Activated CD8-positive, alpha-beta memory T cell treated with anti-CD3 and anti-CD28 coated beads, Interleukin-2, amount 50 U/mL, for 24 hours (primary cell): Measurements from ENCODE around the gene TRMT61A.

Experiments
- DNase-seq: peaks from one replicate; pipeline ENCODE4 v3.0.0-alpha.2; 2020; ENCODE audit errors: extremely low read depth

Gene TRMT61A

DNA sequence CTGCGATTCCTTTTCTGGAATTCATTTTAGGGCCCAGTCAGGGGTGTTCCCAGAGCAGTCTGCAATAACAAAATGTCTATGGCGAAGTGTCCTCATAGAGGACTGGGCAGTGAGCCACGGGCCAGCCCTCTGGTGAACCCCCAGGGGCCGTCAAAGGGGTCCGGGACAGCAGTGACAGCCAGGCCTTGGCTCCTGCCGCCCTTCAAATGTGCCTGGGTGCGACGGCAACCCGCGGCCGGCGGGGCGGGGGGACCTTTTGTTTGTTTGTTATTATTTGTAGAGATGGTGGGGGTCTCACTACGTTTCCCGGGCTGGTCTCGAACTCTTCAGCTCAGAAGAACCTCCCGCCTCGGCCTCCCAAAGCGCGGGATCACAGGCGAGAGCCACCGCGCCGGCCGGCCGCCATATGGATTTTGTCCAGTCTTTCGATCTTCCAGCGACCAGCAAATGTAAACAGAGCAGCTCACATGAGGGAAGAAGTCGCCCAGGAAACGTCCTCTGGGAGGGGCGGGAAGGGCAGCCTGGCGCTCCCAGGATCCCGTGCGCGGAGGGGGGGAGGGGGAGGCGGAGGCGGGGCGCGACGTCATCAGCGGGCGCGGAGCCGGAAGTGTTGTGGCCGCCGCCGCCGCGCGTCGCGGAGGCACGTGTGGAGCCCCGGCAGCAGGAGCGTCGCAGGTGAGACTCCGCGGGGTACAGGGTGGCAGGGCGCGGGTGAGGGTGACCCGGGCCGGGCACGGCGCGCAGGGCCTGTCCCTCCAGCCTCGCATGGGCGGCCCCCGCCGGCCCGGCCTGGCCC, at the start of gene TRMT61A:
TSS of gene TRMT61A (plus strand) at position 610 of the 796 bp plus-strand sequence. CDS start 783 bp downstream, outside the sequence.
- peak; percentile 40 for DNase-seq

DNA sequence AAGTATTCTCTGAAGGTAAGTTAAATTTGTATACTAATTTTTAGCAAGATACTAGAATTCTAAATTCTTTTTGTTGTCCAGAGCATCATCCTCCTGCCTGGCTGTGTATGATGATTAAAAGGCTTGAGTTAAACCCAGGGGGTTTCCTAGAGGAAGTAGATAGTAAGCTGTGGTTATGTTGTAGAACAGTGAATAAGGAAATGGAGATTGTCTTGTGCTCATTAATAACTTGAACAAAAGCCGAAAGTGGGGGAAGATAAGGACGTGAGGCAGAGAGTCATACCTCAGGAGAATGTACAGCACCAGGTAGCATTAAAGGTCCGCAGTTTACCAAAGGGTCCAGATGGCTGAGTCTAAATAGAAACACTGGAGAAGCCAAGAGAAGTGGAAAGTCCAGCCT, 48.4 kb upstream of the TRMT61A start:
- no peak for DNase-seq

DNA sequence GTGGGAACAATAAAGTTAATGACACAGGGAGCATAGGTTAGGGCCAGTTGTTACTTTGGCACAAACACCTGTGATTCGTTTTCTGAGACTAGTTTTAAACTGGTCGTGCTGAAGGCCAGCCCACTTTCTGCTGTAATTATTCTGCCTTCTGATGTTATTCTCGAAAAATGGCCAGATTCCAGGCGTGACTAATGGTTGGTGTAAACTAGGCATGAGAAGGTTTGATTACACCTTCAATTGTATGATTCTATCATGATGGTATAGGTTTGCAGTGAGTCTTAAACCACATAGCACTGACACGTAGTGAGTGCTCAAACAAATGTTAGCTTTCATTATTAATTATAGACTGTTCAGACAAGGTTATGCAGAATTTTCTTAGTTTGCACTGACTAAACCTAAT, 45.4 kb upstream of the TRMT61A start:
- DNase-seq = no peak

DNA sequence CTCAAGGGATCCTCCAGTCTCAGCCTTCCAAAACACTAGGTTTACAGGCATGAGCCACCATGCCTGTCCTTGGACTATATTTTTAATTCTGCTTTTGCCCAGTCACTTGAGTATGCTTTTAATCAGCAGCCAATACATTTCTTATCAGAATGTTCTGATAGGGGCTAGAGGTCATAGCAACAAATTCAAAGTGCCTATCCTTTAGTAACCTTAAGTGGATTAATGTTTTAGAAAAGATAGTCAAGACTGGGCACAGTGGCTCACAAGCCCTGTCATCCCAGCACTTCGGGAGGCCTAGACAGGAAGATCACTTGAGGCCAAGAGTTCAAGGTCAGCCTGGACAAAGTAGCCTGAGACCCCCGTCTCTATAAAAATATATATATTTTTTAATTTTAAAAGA, 43.5 kb upstream of the TRMT61A start:
- DNase-seq = no peak

DNA sequence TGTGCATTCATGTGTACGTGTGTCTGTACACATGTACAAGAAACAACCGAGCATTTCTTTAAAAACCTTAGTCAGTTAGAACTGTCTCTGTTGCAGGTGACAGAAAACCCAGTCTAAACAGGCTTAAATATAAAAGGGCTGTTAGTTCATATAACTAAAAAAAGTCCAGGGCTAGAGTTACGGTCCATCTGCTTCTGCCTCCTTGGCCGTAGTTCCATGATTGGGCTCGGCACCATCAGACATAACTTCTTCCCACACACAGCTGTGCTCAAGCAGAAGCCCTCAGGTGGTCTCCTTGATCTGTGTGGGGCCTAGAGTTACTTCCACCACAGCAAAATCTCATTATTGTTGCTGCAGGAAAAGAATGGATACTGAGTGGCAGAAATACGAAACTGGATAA, 40.9 kb upstream of the TRMT61A start:
- no peak for DNase-seq

DNA sequence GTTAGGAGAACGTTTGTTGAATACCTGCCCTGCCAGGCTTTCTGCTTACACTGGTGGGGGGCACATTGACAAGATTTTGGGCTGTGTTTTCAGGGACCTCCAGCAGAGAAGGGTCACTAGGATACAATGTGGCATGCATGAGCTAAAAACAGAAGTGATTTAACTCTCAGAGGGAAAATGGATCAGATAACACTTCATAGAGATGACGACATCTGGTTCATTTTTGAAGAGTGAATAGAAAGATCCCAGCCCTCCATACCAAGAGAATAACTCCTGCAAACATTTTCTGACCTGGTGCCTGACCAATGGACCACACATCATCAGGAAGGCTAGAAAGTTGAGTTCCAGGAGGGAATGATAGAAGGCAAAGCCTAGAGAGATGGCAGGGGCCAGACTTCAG, 40.0 kb upstream of the TRMT61A start:
- DNase-seq = no peak

DNA sequence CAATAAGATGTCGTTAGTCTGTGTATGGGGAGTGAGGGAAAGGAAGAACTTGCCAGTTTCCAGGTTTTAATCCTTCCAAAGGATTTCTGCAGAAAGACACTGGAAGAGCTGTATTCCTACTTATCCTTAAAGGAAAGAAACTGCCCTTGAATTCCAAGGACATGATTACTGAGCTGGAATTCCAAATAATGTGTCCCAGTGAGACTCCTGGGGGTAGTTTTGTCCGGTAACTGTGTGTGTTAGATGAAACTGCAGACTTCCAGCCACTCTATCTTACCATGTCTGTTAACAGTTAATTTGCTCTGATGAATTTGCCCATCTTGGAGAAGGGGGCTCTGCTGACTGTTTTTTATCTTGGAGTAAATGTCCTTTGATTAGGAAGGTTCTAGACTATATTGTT, 39.4 kb upstream of the TRMT61A start:
- DNase-seq = no peak

DNA sequence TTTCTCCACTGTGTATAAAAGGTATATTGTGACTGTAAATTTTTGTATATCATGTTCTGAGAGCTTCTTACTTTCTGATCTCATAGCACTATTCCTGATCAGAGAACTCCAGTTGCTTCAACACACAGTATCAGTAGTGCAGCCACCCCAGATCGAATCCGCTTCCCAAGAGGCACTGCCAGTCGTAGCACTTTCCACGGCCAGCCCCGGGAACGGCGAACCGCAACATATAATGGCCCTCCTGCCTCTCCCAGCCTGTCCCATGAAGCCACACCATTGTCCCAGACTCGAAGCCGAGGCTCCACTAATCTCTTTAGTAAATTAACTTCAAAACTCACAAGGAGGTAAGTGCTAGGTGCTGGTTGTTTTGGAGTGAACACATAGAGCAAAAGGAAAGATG, 37.3 kb upstream of the TRMT61A start:
- DNase-seq = no peak

DNA sequence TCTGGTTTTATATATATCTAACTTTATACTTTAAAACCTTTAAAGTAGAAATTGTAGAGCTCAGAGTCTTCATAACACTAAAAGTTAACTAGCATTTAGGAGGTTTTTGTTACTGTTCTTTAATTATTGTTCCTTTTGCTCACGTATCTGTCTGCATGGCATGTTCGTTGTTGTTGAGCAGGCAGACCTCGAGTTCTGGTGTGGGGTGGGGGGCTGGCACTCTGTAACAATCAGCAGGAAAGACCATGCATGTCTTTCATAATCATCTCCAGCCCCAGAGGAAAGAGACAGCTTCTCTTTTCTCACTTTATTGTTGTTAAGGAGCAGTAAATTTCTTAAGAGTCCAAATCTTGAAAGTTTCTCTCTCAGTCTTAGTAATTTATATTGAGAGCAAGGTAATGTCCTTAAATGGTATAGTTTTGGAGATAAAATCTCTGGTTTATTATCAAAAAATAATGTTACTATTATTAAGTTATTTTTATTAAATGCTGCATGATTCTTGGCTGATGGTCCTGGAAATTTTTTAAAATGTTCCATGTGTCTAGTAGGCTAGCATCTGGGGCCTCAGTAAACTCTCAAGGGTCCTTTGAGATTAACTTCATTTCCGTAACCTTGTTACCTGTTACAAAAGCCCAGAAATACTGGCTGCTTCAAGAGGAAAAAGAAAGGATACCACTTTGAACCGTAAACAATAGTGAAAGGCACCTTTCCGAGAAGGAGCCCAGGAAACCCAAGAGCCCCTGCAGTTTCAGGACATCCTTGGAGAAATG, 36.7 kb upstream of the TRMT61A start:
- DNase-seq = no peak

DNA sequence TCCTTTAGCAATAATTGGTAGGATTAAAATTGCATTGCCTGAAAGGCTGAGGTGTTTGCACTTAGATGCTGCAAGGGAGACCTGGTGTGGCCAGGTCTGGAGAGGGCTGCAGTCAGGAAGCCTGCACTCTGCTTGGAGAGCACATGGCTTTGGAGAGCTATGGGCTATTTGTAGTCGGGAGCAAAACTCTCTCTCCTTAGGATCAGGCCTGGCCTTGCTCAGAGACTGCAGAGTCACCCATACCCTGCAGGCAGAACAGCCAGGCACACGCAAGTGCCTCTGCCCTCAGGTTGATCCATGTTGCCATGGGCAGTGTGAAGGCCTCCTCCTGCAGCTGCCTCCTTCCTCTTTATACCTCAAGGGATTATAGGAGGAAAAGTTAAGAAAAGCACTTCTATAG, 33.1 kb upstream of the TRMT61A start:
- DNase-seq = no peak

DNA sequence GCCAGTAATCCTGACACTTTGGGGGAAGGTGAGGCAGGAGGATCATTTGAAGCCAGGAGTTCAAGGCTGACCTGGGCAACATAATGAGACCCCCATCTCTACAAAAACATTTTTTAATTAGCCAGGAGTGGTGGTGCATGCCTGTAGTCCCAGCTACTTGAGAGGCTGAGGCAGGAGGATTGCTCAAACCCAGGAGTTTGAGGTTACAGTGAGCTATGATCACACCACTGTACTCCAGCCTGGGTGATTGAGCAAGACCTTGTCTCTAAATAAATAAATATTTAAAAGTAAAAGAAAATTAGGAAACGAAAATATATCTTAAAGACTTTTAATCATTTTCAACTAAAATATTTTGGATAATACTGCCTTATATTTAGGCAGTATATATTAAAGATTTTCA, 32.2 kb upstream of the TRMT61A start:
- no peak for DNase-seq

DNA sequence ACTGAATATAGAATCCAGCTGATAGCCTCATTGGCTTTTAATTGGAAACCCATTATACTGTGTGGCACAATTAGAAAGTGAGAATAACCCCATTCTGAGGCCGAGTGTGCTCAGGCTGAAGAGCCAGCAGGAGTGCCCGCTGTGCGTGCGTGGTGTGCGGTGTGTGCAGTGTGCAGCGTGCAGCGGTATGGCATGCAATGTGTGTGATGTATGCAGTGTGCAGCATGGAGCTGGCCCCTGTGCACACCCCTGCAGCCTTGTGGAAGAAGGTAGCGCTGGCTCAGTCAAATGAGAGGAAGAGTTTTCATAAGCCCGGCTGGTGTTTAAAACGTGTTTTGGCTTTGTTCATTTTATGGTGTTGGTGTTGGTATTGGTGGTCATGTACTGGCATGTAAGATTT, 29.3 kb upstream of the TRMT61A start:
- no peak for DNase-seq

DNA sequence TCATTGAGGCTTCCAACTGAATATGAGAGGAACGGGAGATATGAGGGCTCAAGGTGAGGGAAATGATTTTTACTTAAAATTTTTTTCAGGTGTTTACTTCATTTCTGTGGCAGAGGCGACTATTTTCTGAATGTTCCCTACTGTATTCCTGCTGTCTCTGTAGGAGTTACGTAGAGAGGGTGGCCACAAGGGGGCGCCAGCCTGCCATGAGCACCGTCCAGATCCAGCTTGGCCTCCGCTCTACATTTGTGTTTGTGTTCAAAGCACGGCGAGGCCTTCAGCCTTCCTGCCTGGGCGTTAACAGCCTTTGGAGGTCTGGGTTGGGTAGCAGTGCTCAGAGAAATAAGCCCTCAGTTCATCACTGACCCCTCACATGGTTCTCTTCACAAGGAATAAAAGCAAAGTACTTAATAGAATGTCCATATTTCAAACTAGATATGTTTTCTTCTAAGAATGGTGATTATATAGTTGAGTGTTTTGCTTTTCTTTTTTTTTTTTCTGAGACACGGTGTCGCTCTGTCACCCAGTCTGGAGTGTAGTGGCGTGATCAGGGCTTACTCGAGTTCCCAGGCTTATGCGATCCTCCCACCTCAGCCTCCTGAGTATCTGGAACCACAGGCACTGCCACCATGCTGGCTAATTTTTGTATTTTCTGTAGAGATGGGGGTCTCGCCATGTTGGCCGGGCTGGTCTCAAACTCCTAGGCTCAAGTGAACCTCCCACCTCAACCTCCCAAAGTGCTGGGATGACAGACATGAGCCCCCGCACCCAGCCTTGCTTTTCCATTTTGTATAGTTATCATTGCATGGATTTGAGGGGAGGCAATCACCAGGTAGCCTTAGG, 28.6 kb upstream of the TRMT61A start:
- peak; percentile 48 for DNase-seq

DNA sequence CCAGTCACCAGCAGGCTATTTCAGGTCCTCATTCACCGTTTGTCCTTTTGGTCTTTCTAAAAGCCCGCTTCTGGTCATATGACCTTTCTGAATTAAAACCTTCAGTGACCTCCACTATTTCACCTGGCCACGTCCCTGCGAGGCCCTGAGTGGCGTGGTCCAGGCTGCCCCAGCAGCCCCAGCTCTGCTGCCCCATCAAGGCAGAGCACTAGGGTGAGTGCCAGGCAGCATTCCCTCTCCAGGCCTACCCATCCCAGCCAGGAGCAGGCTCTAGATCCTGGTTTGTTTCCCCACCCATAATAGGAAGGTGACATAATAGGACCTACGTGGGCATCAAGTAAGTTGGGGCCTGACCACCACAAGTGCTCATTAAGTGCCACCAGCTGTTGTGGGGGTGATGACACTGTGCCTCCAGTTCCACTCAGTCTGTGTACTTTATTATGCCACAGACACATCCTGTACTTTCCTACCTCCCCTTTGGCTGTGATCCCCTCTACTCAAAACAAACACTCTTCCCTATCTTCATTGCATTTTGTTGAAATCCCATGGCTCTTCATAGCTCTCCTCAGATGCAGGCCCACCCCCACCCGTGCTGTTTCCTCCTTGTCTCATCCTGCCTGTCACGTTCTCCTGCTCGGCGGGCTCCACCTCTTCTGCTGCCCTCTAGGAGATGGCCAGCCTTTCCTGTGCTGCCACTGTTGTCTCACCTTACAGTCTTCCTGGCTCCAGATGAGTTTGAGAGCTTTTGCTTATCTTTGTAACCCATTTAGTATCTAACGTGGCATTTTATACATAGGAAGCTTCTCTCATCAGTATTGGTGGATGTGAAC, 27.7 kb upstream of the TRMT61A start:
- no peak for DNase-seq

DNA sequence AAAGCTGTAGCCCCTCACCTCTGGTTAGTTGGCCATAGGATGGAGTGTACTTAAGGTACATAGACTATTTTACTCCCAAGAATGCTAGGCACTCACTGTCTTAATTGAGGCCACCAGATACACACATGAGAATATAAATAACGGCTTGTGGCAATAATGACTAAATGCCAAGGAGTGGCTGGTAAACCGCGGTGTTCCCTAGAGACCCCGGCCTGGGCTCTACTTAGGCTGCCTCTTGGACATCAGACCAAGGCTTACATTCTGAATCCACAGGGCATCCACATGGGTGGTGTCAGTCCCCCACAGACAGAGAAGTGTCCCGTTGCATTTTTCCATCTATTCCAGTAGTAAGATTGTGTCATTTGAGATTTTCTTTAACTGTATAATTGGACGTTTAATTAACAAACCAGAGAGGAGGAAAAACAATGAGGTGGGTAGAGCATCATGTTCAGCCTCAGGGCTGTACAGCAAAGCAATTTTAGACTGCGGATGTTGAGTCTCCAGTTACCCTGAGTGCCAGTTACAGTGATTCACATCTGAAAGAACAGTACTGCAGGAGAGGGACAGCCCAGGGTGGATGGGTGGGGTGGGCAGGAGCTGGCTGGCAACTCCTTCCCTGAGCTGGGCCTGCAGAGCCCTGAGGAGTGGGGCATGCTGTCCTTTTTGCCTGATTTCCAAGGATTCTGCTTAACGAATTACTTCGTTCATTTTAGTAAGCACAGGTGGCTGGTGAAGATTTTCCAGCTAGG, 26.9 kb upstream of the TRMT61A start:
- DNase-seq = no peak

DNA sequence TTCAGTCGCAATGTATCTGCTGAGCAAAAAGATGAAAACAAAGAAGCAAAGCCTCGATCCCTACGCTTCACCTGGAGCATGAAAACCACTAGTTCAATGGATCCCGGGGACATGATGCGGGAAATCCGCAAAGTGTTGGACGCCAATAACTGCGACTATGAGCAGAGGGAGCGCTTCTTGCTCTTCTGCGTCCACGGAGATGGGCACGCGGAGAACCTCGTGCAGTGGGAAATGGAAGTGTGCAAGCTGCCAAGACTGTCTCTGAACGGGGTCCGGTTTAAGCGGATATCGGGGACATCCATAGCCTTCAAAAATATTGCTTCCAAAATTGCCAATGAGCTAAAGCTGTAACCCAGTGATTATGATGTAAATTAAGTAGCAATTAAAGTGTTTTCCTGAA, 26.1 kb upstream of the TRMT61A start:
- DNase-seq = no peak

DNA sequence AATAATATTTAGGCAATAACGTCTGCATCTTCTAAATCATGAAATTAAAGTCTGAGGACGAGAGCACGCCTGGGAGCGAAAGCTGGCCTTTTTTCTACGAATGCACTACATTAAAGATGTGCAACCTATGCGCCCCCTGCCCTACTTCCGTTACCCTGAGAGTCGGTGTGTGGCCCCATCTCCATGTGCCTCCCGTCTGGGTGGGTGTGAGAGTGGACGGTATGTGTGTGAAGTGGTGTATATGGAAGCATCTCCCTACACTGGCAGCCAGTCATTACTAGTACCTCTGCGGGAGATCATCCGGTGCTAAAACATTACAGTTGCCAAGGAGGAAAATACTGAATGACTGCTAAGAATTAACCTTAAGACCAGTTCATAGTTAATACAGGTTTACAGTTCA, 25.7 kb upstream of the TRMT61A start:
- no peak for DNase-seq

DNA sequence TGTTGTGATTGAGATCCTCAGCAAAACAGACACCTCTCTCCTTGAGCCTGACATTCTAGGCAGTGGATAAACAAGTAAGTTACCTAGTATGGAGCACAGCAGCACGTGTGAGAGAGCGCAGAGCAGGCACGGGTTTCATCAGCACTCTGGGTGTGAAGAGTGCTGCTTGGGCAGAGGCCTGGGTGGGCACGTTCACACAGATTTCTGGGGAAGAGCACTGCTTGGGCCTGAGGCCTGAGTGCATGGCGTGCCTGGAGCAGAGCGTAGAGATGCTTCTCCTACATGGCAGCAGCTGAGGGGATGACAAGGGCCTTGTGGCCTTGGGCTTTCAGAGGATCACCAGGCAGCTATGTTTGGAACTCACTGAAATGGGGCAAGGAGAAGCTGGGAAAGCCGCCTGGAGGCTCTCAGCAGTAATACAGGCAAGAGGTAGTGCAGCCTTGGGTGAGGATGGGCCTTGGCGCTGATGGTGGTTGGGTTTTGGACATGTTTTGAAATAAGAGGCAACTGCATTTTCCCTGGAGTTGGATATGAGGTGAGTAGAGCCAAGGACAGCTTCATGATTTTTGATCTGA, 23.9 kb upstream of the TRMT61A start:
- no peak for DNase-seq

DNA sequence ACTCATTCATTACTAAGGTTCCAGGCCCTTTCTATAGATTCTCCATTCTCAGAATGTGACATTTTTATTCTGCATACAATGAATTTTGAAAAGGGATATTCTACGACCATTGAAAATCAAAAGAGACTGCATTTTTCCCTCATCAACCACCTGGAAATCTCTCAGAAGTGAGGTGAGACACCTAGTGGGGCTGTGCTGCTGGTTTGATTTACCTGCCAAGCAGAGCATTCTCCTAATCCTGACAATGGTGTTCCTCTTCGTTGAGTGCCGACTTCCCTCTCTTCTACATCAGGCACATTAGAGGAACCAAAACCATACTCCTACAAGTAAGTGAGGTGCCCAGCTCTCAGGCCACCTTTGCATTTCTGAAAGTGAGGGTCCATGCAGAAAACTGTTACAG, 21.2 kb upstream of the TRMT61A start:
- DNase-seq = no peak

DNA sequence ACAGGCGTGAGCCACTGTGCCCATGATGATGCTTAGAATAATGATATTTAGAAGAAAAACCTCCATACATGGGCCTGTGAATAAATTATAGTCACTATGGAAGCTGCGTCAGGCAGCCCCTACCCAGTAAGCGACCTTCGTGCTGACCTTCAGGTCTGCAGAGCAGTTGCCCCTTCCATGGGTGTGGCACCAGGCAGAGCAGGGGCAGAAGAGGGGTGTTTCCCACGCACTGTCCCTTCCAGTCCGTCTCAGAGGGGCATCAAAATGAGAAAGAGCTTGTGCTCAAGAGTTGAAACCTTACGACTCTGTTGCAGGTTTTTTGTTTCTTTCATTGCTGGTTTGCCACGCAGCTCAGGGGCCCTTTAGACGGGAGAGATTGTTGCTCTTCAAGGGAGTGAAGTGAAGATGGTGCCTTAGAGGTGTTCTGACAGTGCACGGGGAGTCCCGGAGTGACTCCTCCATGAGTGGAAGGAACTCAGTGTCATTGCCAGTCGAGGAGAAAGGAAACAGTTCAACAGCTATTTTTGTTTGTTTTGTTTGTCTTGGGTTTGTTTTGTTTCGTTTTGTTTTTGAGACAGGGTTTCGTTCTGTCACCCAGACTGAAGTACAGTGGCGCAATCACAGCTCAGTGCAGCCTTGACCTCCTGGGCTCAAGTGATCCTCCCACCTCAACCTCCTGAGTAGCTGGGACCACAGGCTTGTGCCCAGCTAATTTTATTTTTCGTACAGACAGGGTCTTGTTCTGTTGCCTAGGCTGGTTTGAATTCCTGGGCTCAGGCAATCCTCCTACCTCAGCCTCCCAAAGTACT, 20.3 kb upstream of the TRMT61A start:
- DNase-seq = no peak
